Fibroblast of mammary gland (primary cell): ENCODE measurements around the gene RPH3AL.

Experiments used
- DNase-seq: peaks from one replicate; pipeline ENCODE4 v3.0.0-alpha.2; 2010; ENCODE audit warnings: low read depth
- H3K4me3 ChIP-seq: 2 replicates; pipeline ENCODE4 v1.5.1; 2011; ENCODE audit warnings: low read depth, mild to moderate bottlenecking, low read length, moderate library complexity; ENCODE audit not compliant: control insufficient read depth
- TF ChIP-seq, protein P1 (sequence below): conservative IDR thresholded peaks from 2 replicates; pipeline ENCODE4 v1.5.1; 2011; ENCODE audit warnings: low read depth, low read length, inconsistent platforms; ENCODE audit not compliant: control insufficient read depth, insufficient read depth

RPH3AL gene

DNA sequence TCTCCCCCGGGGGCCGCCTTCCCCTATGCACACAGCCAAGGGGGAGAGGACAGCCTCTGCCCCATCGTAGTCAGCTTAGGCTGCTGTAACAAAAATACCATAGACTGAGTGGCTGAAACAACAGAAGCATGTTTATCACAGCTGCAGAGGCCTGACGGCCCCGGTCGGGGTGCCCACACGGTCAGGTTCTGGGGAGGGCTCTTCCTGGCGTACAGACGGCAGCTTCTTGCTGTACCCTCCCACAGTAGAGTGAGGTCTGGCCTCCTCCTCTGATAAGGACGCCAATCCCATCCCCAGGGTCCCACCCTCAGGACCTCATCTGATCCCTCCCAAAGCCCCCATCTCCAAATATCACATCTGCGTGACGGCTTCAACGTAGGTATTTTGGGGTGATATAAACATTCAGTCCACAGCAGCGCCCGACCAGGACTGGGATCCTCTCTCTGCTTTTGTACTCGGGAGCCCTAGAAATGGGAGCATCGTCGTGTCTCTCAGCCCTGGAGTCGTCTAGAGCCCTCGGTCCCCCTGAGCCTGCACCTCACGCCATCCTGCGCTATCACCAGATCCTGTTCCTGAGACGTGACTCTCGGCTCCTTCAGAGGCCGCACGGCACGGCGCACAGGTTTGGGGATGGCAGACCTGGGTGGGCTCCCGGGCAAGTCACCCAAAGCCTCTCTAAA, 67.8 kb downstream of the RPH3AL start:
- TF ChIP-seq, protein P1, sequence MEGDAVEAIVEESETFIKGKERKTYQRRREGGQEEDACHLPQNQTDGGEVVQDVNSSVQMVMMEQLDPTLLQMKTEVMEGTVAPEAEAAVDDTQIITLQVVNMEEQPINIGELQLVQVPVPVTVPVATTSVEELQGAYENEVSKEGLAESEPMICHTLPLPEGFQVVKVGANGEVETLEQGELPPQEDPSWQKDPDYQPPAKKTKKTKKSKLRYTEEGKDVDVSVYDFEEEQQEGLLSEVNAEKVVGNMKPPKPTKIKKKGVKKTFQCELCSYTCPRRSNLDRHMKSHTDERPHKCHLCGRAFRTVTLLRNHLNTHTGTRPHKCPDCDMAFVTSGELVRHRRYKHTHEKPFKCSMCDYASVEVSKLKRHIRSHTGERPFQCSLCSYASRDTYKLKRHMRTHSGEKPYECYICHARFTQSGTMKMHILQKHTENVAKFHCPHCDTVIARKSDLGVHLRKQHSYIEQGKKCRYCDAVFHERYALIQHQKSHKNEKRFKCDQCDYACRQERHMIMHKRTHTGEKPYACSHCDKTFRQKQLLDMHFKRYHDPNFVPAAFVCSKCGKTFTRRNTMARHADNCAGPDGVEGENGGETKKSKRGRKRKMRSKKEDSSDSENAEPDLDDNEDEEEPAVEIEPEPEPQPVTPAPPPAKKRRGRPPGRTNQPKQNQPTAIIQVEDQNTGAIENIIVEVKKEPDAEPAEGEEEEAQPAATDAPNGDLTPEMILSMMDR = no peak
- no peak for DNase-seq
- H3K4me3 ChIP-seq = no peak overlapping the region

DNA sequence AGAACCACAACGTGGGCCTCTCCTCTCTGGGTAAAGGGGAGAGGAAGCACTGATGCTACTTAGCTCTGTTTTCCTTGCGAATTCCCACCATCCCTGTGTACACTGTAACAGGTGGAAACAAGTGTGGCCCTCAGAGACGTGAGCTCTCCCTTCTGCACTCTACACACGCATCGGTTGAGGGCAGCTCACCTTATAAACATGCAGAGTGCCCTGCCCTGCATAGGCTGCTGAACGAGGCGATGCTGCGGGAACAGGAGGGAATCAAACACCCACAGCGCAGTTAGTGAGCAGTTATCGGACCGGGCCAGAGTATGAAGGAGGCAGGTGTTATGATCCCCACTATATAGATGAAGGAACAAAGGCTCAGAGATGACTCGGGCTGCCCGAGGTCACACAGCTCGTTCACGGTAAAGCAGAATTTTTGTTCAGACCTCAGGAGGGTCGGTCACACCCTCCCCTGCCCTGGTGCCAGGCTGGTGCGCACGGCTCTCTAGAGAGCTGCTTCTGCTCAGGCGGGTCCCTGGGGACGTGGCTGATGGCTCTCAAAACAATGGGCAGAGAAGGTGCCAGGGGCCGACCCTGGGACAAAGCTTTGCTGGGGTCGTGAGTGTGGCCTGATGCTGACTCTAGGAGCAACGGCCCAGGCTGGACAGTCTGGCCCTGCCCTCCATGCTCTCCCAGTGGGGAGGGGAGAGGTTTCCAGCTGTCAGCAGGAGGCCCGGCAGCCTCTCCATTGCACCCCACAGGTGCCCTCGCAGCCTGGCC, 68.5 kb downstream of the RPH3AL start:
- H3K4me3 ChIP-seq = no peak overlapping the region
- no peak for DNase-seq
- TF ChIP-seq, protein P1 = no peak

DNA sequence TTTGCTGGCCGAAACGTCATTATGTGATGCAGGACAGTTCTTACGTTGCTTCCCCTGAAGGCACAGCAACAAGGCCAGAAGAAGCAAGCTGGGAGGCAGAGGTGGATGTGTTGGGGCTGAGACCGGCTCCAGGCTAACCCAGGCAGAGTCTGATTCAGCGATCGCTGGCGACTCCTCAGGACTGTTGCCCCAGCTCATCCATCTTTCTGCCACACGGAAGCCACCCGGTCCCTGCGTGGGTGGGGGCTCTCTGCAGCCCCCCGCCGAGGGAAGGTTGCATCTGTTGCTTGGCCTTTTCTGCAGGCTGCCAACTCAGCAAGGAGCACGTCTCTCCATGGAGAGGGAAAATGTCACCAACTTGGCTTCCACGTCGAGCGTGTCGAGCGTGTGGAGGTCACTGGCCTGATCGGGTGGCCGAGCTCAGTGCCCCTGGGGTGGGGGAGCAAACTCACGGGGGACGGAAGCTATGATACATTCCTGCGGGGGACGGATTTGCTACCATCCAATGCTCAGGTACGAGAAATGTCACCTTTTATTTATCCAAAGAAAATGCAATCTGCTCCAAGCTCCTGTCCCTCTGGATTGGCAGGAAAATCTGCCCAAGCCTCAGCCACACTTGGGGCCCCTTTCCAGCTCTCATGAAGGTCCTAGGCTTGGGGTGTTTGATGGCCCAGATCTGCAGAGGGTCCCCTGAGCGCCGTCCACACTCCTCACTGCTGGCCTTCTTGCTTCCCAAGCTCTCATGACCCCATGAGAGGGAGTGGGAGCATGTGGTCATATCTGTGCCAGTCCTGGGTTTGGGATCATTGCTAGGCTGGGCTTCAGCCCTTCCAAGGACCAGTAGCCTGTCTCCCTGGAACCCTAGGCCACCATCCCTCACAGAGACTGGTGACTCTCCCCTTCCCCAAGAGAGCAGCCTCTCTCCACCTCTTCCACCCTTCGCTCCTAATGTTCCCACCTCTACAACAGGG, 69.4 kb downstream of the RPH3AL start:
- H3K4me3 ChIP-seq = no peak overlapping the region
- no peak for DNase-seq
- TF ChIP-seq, protein P1 = no peak

DNA sequence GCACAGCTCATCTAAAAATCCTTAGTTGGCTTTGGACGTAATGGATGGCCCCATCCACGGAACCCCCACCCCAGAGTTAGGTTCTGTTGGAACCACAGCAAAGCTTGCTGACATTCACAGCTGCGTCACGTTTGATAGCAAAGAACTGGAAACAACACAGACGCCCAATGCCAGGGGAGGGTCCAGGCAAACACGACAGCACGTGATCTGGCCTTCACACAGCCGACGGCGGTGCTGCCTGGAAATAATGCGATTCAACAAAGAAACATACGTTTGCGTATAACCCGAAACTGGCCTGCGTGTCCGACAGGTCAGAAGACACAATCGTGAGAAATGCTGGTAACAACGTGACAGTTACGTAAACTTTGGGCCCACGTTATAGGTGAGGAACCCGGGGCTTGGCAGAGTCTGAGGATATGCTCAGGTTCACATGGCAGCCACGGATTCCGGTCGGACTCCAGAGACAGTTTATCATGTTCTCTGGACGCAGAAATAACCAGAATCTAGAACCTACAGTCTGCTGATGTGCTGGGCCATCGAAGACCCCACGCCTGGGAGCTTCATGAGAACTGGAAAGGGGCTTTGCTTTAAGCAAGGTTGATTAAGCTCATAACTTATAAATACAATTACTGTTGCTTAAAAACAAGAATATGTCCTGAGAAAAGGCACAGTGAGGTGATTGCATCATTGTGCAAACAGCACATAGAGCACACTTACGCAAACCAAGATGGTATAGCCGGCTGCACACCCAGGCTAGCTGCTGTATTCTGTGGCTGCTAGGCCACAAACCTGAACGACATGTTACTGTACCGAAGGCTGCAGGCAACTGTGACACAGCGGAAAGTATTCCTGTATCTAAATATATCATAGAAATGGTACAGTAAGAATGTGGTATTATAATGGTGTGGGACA, 70.4 kb downstream of the RPH3AL start:
- H3K4me3 ChIP-seq = no peak overlapping the region
- DNase-seq = no peak
- TF ChIP-seq, protein P1 = no peak

DNA sequence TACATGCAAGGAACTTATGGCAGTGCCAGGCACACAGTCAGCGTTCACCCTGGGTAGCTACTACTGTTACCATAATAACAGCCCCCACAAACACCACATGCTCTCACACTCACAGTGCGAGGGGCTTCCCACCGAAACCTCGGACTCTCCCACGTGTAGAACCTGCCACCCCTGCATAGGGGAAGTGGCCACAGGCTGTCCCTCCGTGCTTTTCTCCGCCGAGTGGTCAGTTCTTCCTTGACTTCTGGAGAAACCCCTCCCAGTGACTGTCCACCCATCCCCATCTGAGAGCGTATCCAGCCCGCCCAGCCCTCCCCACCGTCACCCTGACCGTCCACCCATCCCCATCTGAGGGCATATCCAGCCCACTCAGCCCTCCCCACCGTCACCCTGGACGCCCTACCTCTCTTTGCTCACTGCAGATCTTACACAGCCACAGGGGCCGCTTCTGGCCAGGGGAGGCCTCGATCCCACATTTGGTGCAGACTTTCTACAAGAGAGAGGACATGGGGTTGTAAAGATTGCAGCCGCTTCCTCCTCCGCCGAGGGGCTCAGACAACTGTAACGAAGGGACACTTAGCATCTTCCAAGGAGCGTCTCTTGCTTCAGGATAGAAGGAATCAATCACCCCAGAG, 71.1 kb downstream of the RPH3AL start:
- H3K4me3 ChIP-seq = no peak overlapping the region
- DNase-seq = no peak
- TF ChIP-seq, protein P1 = no peak
